CD4-positive, alpha-beta T cell treated with Interleukin-4 for 1 hour (primary cell): ENCODE measurements around the gene MTTP.

Source experiments
- DNase-seq, 2 donors: peaks; one replicate each; pipeline ENCODE4 v3.0.0-alpha.2; 2020 to 2022

MTTP gene

DNA sequence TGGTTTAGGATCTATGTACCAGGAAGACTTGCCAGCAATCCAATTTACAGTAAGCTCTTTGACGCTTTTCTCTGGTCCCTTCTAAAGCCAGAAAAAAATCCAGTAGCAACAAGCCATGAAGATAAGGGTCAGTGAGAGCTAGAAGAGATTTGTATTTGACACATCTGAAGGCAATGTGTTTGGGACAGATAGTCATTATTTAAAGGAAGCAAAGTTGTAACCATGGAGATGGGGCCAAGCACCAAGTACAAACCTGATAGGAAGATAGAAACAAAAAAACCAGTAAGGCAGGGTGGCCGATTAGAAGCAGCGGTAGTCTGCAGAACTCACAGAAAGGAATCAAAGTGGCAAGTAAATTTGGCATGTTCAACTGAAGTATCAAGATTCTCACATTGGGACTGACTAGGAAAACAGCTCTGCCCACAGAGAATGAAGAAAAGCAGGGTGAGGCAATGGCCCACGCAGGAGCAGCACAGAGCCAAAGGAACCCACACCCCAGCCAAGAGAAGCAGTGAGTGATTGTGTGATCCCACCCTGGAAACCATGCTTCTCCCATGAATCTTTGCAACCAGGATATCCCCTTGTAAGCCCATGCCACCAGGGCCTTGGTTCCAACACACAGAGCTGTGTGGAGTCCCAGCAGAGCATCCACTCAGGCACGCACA is 95.9 kb downstream of the MTTP start:
- DNase-seq = no peak
